ENCODE measurements around the gene POLR3H.

DNA sequence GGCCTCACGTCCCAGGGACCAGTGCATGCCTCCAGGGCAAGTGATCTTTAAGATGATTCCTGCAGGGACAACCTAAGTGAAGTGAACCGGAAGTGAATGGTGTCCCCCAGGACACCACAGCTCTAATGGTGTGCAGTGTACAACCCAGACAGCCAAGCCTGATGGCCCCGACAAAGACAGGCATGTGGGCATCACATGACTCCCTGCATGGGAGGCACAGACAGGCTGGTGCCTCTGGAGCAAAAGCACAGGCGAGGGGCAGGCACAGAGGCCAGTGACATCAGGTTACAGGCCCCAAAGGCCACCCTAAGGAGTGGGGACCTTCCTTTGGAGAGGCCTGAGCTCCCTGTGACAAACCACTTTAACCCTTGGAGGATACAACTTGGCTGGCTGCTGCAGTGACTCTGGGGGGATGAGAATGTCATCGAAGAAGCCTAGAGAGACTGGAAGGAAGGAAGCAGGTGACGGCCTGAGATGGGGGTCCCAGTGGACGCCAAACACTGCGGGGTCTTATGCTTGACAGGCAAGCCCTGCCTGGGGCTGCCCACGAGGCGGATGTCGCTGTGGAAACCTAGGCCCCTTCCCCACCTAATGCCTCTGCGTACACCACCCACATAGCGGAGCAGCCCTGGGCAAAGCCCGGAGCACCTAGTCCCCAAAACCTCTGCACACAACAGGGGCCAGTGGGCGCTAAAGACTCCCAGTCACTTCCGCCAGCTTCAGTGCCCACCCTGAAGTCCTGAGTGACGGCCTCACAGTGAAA lies 12.4 kb downstream of the POLR3H start:
- TF ChIP-seq, protein P1, sequence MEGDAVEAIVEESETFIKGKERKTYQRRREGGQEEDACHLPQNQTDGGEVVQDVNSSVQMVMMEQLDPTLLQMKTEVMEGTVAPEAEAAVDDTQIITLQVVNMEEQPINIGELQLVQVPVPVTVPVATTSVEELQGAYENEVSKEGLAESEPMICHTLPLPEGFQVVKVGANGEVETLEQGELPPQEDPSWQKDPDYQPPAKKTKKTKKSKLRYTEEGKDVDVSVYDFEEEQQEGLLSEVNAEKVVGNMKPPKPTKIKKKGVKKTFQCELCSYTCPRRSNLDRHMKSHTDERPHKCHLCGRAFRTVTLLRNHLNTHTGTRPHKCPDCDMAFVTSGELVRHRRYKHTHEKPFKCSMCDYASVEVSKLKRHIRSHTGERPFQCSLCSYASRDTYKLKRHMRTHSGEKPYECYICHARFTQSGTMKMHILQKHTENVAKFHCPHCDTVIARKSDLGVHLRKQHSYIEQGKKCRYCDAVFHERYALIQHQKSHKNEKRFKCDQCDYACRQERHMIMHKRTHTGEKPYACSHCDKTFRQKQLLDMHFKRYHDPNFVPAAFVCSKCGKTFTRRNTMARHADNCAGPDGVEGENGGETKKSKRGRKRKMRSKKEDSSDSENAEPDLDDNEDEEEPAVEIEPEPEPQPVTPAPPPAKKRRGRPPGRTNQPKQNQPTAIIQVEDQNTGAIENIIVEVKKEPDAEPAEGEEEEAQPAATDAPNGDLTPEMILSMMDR (conservative IDR thresholded peaks at IDR 0.05; ENCODE audit: low read depth, low read length) = no peak
- TF ChIP-seq EZH2phosphoT487 (IDR thresholded peaks at IDR 0.05; ENCODE audit: borderline replicate concordance, low read length) = no peak

All from PC-3 (cell line).